Small intestine (tissue), 7 donors: ENCODE results near the gene CNOT10. TPM values are rescaled to one million over a fixed set of nuclear protein-coding genes. Genes with fewer than 3 reads are reported as not detected.

Experiments used
- DNase-seq, 2 donors: peaks; one replicate each; pipeline versions ENCODE4 v3.0.0 to v3.0.0-alpha.2; 2013
- FAIRE-seq: peaks from 2 replicates; lab custom pipeline; 2012; peaks lifted over from hg19 to GRCh38; lab: Jason Lieb, UNC
- H3K27ac ChIP-seq, 3 donors: one replicate each; pipeline ENCODE4 v1.5.1; 2013; ENCODE audit warnings: low read length in 2 of 3, mild to moderate bottlenecking in 2 of 3, control low read depth in 1 of 3, inconsistent platforms in 1 of 3, low read depth in 1 of 3, moderate library complexity in 1 of 3
- H3K27me3 ChIP-seq, 3 donors: one replicate each; pipeline ENCODE4 v1.6.1; 2013; ENCODE audit warnings: low read length in 3 of 3, inconsistent platforms in 1 of 3; ENCODE audit not compliant: control insufficient read depth in 3 of 3, insufficient read depth in 3 of 3
- H3K36me3 ChIP-seq, 3 donors: one replicate each; pipeline ENCODE4 v1.6.1; 2013; ENCODE audit warnings: low read length in 3 of 3, inconsistent platforms in 1 of 3, low read depth in 1 of 3, mild to moderate bottlenecking in 1 of 3, moderate library complexity in 1 of 3; ENCODE audit not compliant: control insufficient read depth in 3 of 3, insufficient read depth in 2 of 3
- H3K4me1 ChIP-seq, 3 donors: one replicate each; pipeline ENCODE4 v1.6.1; 2013; ENCODE audit warnings: low read length in 2 of 3, inconsistent platforms in 1 of 3, low read depth in 1 of 3, mild to moderate bottlenecking in 1 of 3, moderate library complexity in 1 of 3; ENCODE audit not compliant: control insufficient read depth in 3 of 3, insufficient read depth in 2 of 3
- H3K4me3 ChIP-seq, 3 donors: one replicate each; pipeline ENCODE4 v1.5.1; 2013; ENCODE audit warnings: low read length in 3 of 3, control low read depth in 1 of 3, inconsistent platforms in 1 of 3, low read depth in 1 of 3, mild to moderate bottlenecking in 1 of 3, moderate library complexity in 1 of 3
- H3K9me3 ChIP-seq, 2 donors: one replicate each; pipeline ENCODE4 v1.6.1; 2013; ENCODE audit warnings: low read depth in 1 of 2, low read length in 1 of 2; ENCODE audit not compliant: control insufficient read depth in 2 of 2, insufficient read depth in 1 of 2
- WGBS, 3 donors: extraction: QIAGEN DNeasy Blood & Tissue Kit; methylation state at CpG; one replicate each; pipeline ENCODE4 v1.1.7; 2013; 5-methylcytosine and 5-hydroxymethylcytosine counted together
- polyA plus RNA-seq, 4 donors: library from polyadenylated mRNA; stranded (reverse) in 3 of 4; unstranded in 1 of 4; fragments of 200-250 nt in 3 of 4; fragments of 120-200 nt in 1 of 4; gene quantifications; one replicate each; pipeline versions ENCODE4 v1.2.1 to v1.2.3, GENCODE V29; 2013
- donor health status: healthy with polysubstance abuse.
- donor health status: control.
- donor health status: control.
- donor health status: Bipolar disorder and iron deficiency.
- donor health status: healthy.

The CNOT10 gene
- polyA plus RNA-seq, 4 donors = 12.7 to 35.0 (median 15.7) TPM

DNA sequence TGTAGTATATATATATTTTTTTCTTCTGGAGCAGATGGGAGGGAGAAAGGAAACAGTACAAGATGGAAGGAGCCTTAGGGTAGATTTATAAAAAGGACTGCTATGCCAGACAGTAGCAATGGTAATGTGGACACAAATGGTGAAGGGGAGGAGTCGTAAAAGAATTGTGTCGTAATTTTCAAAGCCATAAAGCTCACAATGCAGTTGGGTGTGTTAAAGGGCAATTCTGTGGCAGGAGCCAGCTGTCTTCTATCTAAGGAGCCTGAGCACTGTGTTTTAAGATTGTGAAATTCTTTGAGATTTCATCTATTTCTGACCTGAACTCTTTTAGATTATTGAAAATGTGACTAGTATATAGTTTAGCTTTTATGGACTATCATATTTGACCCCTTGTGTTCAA is 58.9 kb downstream of the CNOT10 start:
- Histone ChIP-seq H3K4me1 (peaks cover 0 to 9% (median 0%) of the 10 kb centered on the region in 3 donors), H3K9me3 (no peaks in the 10 kb centered on the region), H3K4me3 (no peak overlapping the region), H3K27ac (peak overlapping the region in 1 of 3 donors; percentile 64), H3K27me3 (no peaks in the 10 kb centered on the region), H3K36me3 (peaks cover 4 to 44% (median 8%) of the 10 kb centered on the region in 3 donors)
- WGBS, 3 donors = 25 to 68% (median 30%) methylated on average over 2 of the region's 2 CpGs
- FAIRE-seq (no peak), DNase-seq (peak; percentile 76 to 89)

DNA sequence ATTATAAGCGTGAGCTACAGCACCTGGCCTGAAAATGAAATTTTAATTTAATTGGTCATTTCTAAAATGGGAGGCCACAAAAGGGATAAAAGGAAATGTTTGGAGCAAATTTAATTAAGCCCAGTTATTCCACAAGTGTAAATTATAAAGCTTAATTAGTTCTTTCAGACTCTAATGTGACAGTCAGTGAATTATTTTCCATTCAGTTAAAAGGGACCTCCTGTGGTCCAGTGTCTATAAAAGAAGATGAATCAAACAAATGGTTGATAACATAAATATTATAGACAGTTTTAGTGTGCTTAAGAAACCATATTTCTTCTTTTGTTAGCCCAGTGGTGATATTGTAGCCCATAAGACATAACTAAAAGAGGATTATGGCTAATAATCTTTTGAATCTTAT is 66.4 kb downstream of the CNOT10 start:
- no peak overlapping the region for H3K27ac ChIP-seq
- DNase-seq (no peak), FAIRE-seq (no peak)
- 92 to 97% (median 95%) methylated on average over 1 of the region's 1 CpG for WGBS, 3 donors
- no peaks in the 10 kb centered on the region for H3K27me3 ChIP-seq
- peaks cover 0 to 18% (median 1%) of the 10 kb centered on the region in 3 donors for H3K36me3 ChIP-seq
- no peak overlapping the region for H3K4me3 ChIP-seq
- no peaks in the 10 kb centered on the region for H3K4me1 ChIP-seq
- H3K9me3 ChIP-seq = no peaks in the 10 kb centered on the region

DNA sequence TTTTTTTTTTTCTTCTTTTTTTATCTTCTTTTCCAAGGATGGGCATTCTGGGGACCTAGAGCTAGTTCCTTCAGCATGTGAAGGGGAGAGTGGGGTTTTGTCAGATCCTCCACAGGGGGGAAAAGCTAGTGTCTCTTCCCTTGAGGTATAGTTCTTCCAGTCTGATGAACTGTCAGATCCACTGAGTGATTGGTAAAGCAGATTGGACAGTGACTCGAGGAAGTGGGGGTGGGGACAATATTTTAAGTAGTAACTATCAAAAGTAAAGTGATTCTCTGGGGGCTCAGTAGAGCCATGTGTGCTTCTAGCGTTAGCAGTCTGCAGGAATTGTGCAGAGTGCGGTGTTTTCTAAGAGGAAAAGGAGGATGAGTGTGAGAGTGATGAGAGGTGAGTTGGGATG is 70.8 kb downstream of the CNOT10 start:
- Histone ChIP-seq H3K27ac (no peak overlapping the region), H3K27me3 (no peaks in the 10 kb centered on the region), H3K9me3 (no peaks in the 10 kb centered on the region), H3K4me3 (no peak overlapping the region), H3K36me3 (peaks cover 0 to 12% (median 4%) of the 10 kb centered on the region in 3 donors), H3K4me1 (no peaks in the 10 kb centered on the region)
- 75 to 87% (median 79%) methylated on average over 3 of the region's 3 CpGs for whole genome bisulfite sequencing, 3 donors
- DNase-seq = no peak
- FAIRE-seq = no peak

DNA sequence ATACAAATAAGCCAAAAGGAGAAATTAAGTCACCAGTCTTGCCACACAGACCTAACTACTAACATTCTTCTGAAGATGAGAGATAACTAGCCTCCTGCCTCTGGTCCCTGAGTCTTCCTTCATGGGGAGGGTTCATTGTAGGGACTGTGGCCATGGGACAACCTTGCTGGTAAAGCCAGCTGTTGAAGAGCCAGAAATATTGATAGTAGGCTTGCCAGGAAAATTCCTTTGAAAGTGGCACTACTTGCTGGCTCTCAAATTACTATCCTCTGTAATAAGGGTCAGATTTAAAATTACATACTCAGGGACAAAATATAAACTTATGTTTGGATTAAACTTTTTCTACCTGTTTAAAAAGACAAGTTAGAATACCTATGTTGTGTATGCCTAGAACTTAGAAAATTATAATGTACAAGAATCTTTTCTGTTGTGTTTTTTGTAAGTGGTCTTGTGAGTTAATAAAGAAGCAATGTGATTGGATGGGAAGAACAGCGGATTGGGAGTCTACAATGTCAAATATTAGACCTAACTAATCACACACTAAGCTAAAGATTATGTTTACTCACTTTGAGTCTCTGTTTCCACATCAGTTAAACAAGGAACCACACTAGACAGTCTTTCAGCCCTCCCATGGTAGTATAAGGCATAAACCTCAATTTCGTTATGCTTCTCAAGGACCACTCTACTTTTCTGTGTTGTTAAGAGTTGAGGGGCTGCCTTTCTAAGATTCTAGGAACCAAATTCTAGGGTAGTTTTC is 72.8 kb downstream of the CNOT10 start:
- no peak overlapping the region for H3K27ac ChIP-seq
- no peak for DNase-seq
- H3K9me3 ChIP-seq = no peaks in the 10 kb centered on the region
- H3K4me1 ChIP-seq = no peaks in the 10 kb centered on the region
- 75 to 89% (median 85%) methylated on average over 2 of the region's 2 CpGs for whole genome bisulfite sequencing, 3 donors
- H3K36me3 ChIP-seq = peaks cover 0 to 14% (median 8%) of the 10 kb centered on the region in 3 donors
- FAIRE-seq = no peak
- H3K4me3 ChIP-seq = no peak overlapping the region
- H3K27me3 ChIP-seq = no peaks in the 10 kb centered on the region

DNA sequence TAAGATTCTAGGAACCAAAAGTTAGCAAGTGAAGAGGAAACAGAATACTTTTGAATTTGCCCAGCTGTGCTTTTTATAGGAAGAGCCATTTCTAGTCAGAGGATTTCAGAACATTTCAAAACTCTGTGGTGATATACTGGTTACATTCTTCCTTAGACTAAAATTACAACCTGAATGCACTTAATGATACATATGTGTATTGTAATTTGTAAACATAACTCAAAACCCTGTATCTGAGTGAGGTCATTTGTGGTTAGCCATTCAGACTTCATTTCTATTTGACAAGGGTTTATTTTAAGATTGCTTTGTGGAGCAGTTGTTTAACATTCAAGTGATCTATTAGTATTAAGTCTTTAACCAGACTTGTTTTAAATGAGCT is 73.4 kb downstream of the CNOT10 start:
- Histone ChIP-seq H3K9me3 (no peaks in the 10 kb centered on the region), H3K27me3 (no peaks in the 10 kb centered on the region), H3K4me3 (no peak overlapping the region), H3K4me1 (no peaks in the 10 kb centered on the region), H3K27ac (no peak overlapping the region), H3K36me3 (peaks cover 0 to 18% (median 8%) of the 10 kb centered on the region in 3 donors)
- FAIRE-seq = no peak
- DNase-seq = no peak

DNA sequence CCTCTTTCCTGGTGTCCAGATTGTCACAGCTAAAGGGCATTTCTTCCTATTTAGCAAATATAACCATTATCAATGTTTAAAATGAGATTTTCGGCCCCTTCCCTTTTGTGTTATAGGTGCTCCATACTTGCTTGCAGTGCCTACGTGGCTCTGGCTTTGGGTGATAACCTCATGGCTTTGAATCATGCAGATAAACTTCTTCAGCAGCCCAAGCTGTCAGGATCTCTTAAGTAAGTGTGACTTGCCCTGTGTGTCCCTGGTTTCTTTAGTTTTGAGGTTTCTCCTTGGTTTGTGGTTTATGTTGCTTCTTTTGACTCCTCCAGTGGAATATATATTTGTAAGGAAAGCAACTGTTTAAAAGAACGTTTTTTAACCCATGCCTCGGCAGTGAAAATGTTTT is 74.4 kb downstream of the CNOT10 start:
- Histone ChIP-seq H3K27me3 (no peaks in the 10 kb centered on the region), H3K9me3 (no peaks in the 10 kb centered on the region), H3K36me3 (peaks cover 0 to 24% (median 8%) of the 10 kb centered on the region in 3 donors), H3K27ac (no peak overlapping the region), H3K4me1 (no peaks in the 10 kb centered on the region), H3K4me3 (no peak overlapping the region)
- WGBS, 3 donors = 81 to 88% (median 87%) methylated on average over 4 of the region's 4 CpGs
- DNase-seq = no peak
- no peak for FAIRE-seq

DNA sequence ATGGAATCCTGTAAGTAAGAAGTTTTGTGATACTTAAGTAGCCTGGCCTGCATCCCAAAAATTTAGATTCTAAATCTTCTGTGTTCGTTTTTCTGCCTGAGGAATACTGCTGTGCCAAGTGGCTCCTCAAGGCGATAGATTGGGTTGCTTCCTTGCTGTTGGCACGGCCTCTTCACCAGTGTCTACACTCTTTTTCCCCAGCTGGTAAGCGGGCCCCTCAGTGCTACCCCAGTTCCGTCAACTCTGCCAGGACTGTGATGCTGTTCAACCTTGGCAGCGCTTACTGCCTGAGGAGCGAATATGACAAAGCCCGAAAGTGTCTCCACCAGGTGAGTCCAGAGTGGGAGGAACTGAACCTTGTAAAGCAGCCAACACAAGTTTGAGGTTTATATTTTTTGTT is 79.5 kb downstream of the CNOT10 start:
- Histone ChIP-seq H3K36me3 (peaks cover 6 to 41% (median 19%) of the 10 kb centered on the region in 3 donors), H3K9me3 (no peaks in the 10 kb centered on the region), H3K4me3 (no peak overlapping the region), H3K27me3 (no peaks in the 10 kb centered on the region), H3K4me1 (no peaks in the 10 kb centered on the region), H3K27ac (no peak overlapping the region)
- 95 to 96% (median 95%) methylated on average over 8 of the region's 8 CpGs for WGBS, 3 donors
- FAIRE-seq (no peak), DNase-seq (no peak)

DNA sequence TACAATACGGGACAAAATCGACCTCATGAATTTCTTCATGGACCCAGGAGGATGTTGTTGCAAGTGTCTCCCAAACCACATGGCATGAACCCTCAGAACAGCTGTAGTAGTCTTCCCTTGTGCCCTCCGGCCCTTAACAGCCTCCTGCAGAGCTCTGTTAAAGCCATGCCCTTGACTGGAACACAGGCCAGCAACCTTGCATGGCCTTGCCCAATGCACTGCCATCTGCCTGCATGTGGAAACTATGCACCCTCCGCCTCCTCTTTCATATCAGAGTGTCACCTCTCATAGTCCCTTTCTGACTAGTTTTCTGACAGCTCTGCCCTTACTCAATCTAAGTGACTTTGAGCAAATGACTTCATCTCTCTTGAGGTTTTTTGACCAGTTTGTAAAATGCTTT is 93.4 kb downstream of the CNOT10 start:
- FAIRE-seq (no peak), DNase-seq (no peak)
- H3K4me3 ChIP-seq = no peak overlapping the region
- H3K27ac ChIP-seq = no peak overlapping the region
- H3K9me3 ChIP-seq = no peaks in the 10 kb centered on the region
- H3K4me1 ChIP-seq = peaks cover 0 to 8% (median 0%) of the 10 kb centered on the region in 3 donors
- peaks cover 0 to 3% (median 0%) of the 10 kb centered on the region in 3 donors for H3K27me3 ChIP-seq
- WGBS, 3 donors = 88 to 97% (median 89%) methylated on average over 4 of the region's 4 CpGs
- H3K36me3 ChIP-seq = peaks cover 3 to 8% (median 3%) of the 10 kb centered on the region in 3 donors
